ENCODE data around the gene OR51V1.
"Not testable (repeated sequence)": the region's sequence is repeated elsewhere in the genome, so short reads cannot be mapped to it uniquely, and the experiment has no call there.

The OR51V1 gene, protein sequence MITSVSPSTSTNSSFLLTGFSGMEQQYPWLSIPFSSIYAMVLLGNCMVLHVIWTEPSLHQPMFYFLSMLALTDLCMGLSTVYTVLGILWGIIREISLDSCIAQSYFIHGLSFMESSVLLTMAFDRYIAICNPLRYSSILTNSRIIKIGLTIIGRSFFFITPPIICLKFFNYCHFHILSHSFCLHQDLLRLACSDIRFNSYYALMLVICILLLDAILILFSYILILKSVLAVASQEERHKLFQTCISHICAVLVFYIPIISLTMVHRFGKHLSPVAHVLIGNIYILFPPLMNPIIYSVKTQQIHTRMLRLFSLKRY

DNA sequence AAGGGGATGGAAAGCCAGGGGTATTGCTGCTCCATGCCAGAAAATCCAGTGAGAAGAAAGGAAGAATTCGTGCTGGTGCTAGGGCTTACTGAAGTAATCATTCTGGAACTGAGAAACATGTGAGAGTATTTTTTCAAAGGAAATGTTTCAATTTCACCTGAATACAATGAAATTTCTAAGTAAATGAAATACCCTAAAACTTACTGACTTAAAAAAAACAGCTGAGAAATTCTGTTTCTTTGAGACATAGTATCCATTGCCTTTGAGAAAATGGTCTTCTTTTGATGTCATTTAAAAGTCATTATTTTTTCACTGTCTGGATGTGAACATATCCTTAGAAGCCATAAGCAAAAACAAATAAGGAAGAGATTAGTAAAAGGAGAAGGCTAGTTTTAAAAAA is at the start of gene OR51V1:
Gene OR51V1 (minus strand): TSS at position 101 of the 400 bp plus-strand sequence. CDS start 0 bp downstream, at position 101.
- DNase-seq: no peak

DNA sequence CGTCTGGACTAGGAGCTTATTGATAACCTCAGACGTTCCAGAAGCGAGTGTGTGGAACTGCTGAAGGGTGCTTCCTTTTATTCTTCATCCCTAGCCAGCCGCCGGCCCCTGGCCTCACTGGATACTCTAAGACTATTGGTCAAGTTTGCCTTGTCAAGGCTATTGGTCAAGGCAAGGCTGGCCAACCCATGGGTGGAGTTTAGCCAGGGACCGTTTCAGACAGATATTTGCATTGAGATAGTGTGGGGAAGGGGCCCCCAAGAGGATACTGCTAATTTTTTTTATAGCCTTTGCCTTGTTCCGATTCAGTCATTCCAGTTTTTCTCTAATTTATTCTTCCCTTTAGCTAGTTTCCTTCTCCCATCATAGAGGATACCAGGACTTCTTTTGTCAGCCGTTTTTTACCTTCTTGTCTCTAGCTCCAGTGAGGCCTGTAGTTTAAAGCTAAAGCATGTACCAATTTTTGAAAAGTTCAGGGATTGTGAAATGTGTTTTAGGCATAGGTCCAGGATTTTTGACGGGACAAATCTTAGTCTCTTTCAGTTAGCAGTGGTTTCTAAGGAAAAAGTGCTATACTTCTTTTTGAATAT is 49.4 kb upstream of the OR51V1 start, which contains the start of gene HBG1:
Gene HBG1 (minus strand): TSS at position 51 of the 590 bp plus-strand sequence. CDS start 53 bp downstream, outside the sequence.
- not testable (repeated sequence) for DNase-seq

DNA sequence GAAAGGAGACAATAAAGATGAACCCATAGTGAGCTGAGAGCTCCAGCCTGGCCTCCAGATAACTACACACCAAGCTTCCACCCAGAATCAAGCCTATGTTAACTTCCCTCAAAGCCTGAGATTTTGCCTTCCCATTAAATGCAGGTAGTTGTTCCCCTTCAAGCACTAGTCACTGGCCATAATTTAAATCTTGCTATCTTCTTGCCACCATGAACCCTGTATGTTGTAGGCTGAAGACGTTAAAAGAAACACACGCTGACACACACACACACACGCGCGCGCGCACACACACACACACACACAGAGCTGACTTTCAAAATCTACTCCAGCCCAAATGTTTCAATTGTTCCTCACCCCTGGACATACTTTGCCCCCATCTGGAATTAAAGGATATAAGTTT is 48.0 kb upstream of the OR51V1 start:
- DNase-seq: not testable (repeated sequence)

DNA sequence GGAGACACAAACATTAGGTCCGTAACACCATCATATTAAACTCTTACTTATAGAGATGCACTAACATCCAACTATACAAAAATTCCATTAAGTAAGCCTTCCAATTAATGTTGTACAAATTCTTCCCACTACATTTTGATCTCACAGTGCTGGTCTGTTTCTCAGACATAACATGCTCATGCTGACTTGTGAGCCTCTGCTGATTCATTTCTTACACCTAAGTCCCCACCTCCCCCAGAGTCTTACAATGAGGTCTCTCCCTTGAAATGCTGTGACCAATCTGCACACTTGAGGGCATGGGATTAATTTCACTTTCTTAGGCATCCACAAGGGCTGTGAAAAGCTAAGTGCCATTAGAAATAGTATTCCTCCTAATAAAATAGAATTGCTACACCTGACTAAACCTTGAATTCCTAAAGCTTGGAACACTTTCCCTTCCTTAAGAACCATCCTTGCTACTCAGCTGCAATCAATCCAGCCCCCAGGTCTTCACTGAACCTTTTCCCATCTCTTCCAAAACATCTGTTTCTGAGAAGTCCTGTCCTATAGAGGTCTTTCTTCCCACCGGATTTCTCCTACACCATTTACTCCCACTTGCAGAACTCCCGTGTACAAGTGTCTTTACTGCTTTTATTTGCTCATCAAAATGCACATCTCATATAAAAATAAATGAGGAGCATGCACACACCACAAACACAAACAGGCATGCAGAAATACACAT is 47.1 kb upstream of the OR51V1 start:
- DNase-seq: no peak

DNA sequence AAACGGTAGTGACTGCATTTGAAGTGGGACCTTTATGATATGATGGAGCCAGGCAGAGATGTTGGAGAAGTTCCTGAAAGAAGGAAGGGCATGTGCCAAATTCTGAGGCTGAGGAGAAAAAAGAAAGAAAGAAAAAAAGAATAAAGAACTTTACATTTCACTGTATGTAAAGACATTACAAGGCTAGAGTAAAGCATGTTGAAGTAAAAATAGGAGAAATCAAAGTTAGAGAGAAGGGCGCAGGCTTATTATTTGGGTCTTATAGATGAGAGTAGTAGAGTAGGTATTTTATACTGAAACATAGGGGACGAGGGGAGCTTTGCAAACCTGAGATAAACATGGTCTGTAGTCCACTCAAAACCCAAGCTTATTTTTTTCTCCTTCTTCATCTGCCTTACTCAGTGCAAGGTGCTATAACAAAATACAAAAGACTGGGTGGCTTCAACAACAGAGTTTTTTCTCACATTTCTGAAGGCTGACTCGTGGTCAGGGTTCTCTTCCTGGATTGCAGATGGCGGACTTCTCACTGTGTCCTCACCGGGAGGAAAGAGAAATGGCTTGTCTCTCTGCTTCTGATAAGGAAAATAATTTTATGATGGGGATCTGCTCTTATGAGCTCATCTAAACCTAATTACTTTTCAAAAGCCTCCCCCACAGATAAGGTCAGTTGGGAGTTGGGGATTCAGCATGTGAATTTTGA is 46.4 kb upstream of the OR51V1 start:
- no peak for DNase-seq

DNA sequence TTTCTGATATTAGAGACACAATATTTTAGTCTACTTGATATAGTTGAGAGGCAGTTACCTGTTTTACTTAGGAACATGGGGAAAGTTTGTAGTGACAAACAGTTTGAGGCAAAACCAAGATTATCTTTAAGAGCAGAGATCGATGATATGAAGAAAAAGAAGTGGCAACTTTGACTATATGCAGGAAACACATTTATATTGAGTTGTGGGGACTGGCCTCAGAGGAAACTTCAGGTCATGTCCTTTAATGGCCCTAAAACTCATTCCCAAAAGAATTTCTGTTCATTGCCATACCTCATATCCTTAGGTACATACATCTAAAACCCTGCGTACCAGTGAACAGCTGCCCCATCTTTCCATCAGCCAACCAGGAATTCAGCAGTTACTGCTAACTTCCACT is 44.7 kb upstream of the OR51V1 start:
- DNase-seq: no peak

DNA sequence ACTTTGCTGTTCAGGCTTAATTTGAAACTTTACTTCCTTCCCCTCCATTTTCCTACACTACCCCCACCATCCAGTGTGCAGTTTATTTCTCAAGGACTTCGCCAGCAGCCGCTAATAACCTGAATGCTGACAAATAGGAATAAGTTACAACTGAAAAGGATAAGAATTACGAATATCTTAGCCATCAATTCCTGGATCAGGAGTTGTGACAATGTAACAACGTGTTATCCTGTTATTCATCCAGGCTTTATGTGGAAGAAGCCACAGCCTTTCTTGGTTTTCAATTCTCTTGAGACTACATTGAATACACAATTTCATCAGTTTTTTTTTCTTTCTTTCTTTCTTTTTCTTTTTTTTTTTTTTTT is 43.3 kb upstream of the OR51V1 start:
- DNase-seq: no peak

DNA sequence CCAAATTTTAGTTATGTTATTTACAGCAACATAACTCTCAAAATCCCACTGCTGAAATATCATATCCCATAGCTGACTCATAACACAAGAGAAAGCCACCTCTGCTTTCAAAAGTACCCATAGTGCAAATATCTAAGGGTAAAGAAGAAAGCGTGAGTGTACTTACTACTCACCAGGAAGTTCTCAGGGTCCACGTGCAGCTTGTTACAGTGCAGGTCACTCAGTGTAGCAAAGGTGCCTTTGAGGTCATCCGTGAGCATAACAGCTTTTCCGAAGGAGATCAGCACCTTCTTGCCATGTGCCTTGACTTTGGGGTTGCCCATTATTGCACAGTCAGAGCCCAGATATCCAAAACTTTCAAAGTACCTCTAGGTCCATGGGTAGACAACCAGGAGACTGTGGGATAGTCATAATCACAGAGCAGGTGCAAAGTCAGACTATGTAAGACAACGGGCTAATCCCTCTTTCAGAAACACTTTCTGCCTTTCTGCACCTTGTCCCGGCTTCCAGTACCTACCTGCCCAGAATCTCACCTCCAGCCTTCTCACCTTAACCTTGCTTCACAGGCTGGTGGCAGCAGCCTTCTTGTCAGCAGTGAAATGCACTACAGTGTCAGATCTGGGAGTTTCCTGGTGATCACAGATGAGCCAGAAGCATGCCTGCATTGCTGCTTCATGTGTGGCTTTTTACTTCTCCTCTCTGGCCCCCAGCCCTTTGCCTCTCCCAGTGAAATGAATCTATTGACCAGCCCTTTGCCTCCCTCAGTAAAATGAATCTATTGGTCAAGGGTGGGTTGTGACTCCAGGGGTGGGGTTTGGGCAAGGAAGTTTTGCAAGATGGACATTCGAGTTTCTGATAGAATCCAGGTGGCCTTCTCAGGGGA is 42.7 kb upstream of the OR51V1 start:
- no peak for DNase-seq

DNA sequence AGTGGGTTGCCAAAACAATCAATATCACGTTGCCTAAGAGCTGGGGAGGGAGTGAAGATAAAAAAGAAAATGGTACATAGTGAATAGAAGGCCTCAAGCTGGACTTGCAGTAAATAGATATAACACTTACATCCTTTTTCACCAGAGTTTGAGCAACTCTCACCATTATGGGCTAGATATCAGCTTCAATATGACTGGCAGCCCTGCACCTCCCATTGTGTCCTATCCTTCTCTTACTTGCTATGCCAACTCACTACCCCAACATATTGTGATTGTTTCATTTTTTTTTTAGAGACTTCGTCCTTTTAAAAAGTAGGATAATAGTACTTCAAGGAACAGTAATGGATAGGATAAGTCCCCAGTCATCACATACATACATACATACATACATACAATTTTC is 41.7 kb upstream of the OR51V1 start:
- no peak for DNase-seq

DNA sequence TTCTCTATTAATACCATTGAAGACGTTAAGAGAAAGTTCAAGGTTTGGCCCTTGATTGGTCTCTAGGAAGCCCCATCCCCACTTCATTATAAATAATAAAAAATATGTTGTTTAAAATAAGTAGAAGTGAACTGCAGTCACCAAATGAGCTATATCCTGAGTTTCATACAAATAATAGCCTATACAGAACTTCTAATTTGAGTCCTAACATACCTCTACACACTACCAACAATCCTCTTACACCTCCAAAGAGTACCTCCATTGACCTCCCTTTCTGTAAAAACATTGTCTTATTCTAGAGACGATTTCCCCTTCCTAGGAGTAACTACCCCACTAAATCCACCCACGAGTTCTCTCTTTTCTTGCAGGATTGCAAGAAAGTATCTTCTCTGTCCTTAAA is 41.0 kb upstream of the OR51V1 start:
- no peak for DNase-seq

DNA sequence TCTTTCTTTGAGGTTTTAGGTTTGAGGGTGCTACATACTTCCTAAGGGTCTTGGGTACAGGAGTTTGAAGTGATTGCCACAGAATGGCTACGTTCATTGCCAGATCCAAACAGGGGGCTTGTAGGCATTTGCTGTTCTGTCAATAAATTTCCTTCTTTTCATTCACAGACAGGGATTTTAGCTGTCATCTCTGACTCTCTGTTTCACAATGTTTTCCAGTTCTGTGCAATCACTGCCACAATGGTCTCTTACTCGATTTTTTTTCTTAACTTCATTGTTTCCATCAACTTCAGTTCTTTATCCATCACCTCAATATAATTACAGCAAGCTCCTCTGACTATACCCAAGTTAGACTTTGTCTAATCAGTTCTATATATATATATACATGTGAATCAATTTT is 40.0 kb upstream of the OR51V1 start:
- no peak for DNase-seq

DNA sequence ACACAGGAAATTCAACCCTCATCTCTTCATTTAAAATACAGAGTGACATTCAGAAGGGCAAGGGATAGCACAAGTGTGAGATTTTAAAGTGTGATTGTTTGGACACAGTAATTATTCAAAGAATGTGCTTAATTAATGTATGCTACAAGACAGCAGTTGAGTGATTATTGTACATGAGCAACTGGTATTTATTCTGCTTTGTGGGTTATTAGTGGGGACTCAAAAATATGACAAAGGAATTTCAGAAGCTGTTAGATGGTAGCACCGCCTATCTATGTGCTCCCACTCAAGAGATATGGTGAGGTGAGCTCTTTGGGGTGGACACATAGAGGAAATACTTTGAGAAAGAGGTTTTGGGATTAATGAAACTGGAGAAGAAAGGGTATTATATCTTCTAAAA is 39.6 kb upstream of the OR51V1 start:
- DNase-seq: no peak

DNA sequence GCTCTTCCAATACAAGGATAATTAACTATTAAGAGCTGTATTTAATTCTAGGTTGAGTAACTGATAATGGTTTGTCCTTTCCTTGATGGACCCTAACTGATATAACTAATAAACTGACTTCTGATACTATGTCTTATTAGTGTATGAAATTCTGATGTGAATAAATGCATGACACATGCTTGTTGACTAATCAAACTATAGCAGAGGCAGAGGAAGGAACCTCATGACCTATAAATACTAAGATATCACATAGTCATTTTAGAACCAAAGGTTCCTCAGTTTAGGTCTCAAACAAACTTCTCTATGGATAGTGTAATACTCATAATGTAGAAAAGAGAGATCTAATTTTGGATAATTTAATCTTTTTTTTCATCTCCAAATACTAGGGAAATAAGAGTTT is 38.6 kb upstream of the OR51V1 start:
- DNase-seq: no peak

DNA sequence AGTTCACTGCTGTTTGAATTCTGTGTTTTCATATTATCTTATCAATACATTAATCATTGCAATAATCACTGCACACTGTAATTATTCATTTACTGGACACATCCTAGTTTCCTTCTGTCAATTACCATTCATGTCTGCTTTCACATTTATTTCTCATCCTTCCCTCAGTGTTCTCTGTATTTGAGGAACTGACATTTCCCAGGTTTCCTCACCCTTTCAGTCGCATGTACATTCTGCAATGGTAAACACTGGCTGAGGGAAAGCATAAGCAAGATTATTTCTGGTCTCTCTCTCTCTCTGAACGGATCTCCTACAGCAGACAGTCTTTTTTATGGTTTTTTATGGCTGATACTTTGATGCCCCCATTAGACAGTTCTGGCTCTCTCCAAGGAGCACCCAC is 38.0 kb upstream of the OR51V1 start:
- no peak for DNase-seq

DNA sequence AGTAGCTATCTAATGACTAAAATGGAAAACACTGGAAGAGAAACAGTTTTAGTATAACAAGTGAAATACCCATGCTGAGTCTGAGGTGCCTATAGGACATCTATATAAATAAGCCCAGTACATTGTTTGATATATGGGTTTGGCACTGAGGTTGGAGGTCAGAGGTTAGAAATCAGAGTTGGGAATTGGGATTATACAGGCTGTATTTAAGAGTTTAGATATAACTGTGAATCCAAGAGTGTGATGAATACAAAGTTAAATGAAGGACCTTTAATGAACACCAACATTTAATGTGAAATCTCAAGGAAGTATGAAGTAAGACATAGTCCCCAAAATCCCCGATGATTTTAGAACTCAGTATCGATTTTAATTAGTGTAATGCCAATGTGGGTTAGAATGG is 36.9 kb upstream of the OR51V1 start:
- DNase-seq: no peak

DNA sequence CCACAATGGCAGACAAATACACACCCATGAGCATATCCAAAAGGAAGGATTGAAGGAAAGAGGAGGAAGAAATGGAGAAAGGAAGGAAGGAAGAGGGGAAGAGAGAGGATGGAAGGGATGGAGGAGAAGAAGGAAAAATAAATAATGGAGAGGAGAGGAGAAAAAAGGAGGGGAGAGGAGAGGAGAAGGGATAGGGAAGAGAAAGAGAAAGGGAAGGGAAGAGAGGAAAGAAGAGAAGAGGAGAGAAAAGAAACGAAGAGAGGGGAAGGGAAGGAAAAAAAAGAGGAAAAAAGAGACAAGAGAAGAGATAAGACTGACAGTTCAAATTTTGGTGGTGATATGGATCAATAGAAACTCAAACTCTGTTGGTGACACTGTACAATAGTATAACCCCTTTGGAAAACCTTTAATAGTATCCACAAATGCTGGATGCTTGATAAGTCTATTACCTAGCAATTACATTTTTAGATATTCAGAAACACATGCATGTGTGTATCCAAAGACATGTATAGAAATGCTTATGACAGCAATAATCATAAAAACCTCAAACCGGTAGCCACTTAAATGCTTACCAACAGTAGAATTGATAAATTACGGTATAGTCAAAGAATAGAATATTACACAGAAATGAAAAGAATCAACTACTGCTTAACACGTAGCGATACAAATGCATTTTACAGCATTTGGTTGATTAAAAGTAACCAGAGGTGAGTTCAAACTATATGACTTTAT is 35.0 kb upstream of the OR51V1 start:
- DNase-seq: no peak

DNA sequence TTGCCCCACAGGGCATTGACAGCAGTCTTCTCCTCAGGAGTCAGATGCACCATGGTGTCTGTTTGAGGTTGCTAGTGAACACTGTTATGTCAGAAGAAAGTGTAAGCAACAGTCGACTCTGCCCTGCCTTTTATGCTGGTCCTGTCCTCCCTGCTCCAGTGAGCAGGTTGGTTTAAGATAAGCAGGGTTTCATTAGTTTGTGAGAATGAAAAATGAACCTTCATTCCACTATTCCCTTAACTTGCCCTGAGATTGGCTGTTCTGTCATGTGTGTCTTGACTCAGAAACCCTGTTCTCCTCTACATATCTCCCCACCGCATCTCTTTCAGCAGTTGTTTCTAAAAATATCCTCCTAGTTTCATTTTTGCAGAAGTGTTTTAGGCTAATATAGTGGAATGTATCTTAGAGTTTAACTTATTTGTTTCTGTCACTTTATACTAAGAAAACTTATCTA is 33.9 kb upstream of the OR51V1 start, which contains the start of gene HBD:
Gene HBD (minus strand): TSS at position 103 of the 454 bp plus-strand sequence. CDS start 50 bp downstream, at position 53.
- DNase-seq: no peak

DNA sequence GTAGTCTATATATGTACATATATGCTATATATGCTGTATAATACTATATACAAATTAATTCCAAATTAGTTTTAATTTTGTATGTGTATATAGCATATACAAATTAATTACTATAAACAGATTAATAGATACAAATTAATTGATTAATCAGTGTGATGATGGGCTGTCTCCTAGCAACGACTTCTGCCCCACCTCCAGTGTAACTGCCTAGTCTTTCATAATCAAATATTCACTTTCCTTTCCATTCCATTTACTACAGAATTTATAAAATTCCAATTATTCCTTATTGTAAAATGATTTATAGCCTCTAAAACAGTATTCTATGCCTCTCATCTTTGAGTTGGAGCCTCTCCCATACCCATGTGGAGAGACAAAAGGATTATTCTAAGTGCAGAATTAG is 32.8 kb upstream of the OR51V1 start:
- no peak for DNase-seq

DNA sequence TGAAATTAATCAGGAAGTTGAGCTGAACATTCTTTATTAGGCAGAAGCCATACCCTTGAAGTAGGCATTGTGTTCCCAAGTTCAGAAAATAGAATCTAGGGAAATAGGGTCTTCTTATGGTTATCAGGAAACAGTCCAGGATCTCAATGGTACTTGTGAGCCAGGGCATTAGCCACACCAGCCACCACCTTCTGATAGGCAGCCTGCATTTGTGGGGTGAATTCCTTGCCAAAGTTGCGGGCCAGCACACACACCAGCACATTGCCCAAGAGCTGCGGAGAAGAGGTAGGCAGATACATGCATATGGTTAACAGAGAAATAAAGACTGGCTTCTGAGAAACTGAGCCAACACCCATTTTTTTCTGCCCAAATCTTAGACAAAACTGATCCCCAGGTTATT is 32.3 kb upstream of the OR51V1 start:
- DNase-seq: no peak

DNA sequence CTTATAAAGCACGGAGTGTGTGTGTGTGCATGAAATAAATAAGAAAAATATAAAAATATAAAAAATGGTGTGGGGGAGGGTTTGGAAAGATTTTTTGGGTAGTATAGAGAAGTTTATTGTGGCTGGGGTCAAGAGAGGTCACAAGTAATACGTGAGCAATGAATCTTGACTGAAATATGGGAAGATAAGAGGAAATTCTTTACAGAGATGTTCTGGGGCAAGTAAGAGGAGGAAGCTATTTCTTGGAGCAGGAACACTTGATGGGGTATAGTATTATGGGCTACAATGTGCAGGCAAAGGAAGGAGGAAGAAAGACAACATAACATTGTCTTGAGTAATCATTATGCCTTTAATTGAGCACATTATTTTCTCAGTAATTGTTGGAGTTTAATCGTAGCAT is 31.7 kb upstream of the OR51V1 start:
- DNase-seq: no peak

DNA sequence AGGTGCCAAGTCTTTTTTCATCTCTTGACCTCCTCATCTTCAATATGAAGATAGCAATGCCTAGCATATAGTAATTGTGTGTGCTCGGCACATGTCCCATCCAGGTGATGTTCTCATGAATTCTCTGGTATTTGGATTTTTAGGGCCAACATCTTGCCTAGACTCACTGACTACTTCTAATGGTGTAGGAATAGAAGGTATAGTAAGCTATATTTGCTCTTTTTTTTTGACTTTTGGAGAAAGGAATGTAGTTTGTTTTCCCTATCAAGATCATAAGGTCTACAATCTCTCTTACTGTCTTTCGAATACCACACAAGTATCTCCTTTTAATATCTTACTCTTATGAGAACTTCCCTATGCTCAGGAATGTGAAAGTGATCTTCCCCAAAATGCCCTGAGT is 30.6 kb upstream of the OR51V1 start:
- DNase-seq: no peak

DNA sequence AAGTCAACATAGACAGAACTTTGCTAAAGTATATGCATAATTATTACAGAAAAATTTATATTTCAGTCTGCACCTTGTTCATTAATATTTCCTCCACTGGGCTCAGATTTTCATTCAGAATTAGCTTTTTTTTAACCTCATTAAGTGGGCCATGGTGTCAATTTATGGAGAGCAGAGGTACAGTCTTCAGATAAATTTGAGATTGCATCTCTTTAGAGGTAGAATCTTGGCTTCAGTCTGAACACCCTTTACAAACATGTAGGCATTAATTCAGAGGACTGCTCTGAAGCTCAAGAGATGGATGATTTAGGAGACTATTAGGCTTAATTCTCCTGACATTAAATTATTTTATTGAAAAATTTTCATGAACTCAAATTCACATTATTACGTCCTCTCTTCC is 29.8 kb upstream of the OR51V1 start:
- DNase-seq: no peak
